HG02938 (cell line): ENCODE results near the gene BCL7C.
"Not testable (repeated sequence)": the region's sequence is repeated elsewhere in the genome, so short reads cannot be mapped to it uniquely, and the experiment has no call there.

Experiments
- ATAC-seq: cut with Tn5 transposase; IDR thresholded peaks from one replicate; pipeline ENCODE4 v1.9.1; 2021; ENCODE audit warnings: mild to moderate bottlenecking, moderate library complexity; ENCODE audit not compliant: unreplicated experiment

Gene BCL7C

GRCh38 chr16:30896261-30896888, 2.5 kb upstream of the BCL7C start, which contains the start of gene CTF1:
Gene CTF1, plus strand, starts transcription at chr16:30896614. Its CDS starts 30 bp downstream, at chr16:30896644.
- no peak for ATAC-seq

GRCh38 chr16:30895627-30896260, 1.9 kb upstream of the BCL7C start:
- ATAC-seq = no peak

GRCh38 chr16:30894540-30895368, 877 bp upstream of the BCL7C start:
- no peak for ATAC-seq

GRCh38 chr16:30893417-30893743, 497 bp downstream of the BCL7C start:
- ATAC-seq = peak; percentile 11

- ATAC-seq = no peak
Measured at GRCh38 chr16:30892670-30893416, 1.0 kb downstream of the BCL7C start.

- ATAC-seq = not testable (repeated sequence)
Measured at GRCh38 chr16:30891043-30891823, 2.6 kb downstream of the BCL7C start.

GRCh38 chr16:30889721-30890120, 4.2 kb downstream of the BCL7C start:
- no peak for ATAC-seq

GRCh38 chr16:30888856-30889499, 4.9 kb downstream of the BCL7C start:
- ATAC-seq = no peak

- ATAC-seq = no peak
Measured at GRCh38 chr16:30887927-30888326, 6.0 kb downstream of the BCL7C start.

GRCh38 chr16:30886145-30886544, 7.7 kb downstream of the BCL7C start:
- no peak for ATAC-seq

GRCh38 chr16:30885196-30885595, 8.7 kb downstream of the BCL7C start:
- no peak for ATAC-seq

- ATAC-seq = no peak
Measured at GRCh38 chr16:30884760-30885159, 9.1 kb downstream of the BCL7C start.

- no peak for ATAC-seq
Measured at GRCh38 chr16:30882429-30883310, 11.2 kb downstream of the BCL7C start.

GRCh38 chr16:30876867-30877266, 17.0 kb downstream of the BCL7C start:
- ATAC-seq = no peak

- no peak for ATAC-seq
Measured at GRCh38 chr16:30875871-30876801, 17.7 kb downstream of the BCL7C start.

- peak; percentile 71 for ATAC-seq
Measured at GRCh38 chr16:30874821-30875717, 18.8 kb downstream of the BCL7C start.
